Activated naive CD4-positive, alpha-beta T cell treated with Interleukin-2 at 50 U/mL for 16 hours (primary cell): ENCODE data around the gene AGTR2.
"Not testable (repeated sequence)": the region's sequence is repeated elsewhere in the genome, so short reads cannot be mapped to it uniquely, and the experiment has no call there.

Experiments
- DNase-seq: peaks from one replicate; pipeline ENCODE4 v3.0.0-alpha.2; 2020

AGTR2 gene

GRCh38 chrX:116170511-116170910 is at the start of gene AGTR2:
TSS of gene AGTR2 (plus strand) at chrX:116170744. CDS start at chrX:116172281, 1,537 bp downstream.
- DNase-seq: no peak

- DNase-seq: no peak
These were observed 35.3 kb upstream of the AGTR2 start for GRCh38 chrX:116135277-116135676.

GRCh38 chrX:116141270-116141669 is 29.3 kb upstream of the AGTR2 start:
- DNase-seq: not testable (repeated sequence)

GRCh38 chrX:116142976-116143375 is 27.6 kb upstream of the AGTR2 start:
- DNase-seq: no peak

GRCh38 chrX:116172976-116173375 is 2.4 kb downstream of the AGTR2 start:
- no peak for DNase-seq

GRCh38 chrX:116181300-116181699 is 10.8 kb downstream of the AGTR2 start:
- no peak for DNase-seq

- DNase-seq: no peak
These were observed 14.6 kb downstream of the AGTR2 start for GRCh38 chrX:116185163-116185562.

GRCh38 chrX:116194649-116195048 is 24.1 kb downstream of the AGTR2 start:
- no peak for DNase-seq

GRCh38 chrX:116198235-116198634 is 27.7 kb downstream of the AGTR2 start:
- no peak for DNase-seq

GRCh38 chrX:116198810-116199209 is 28.3 kb downstream of the AGTR2 start:
- DNase-seq: no peak

- DNase-seq: no peak
These were observed 34.4 kb downstream of the AGTR2 start for GRCh38 chrX:116204932-116205331.

- no peak for DNase-seq
These were observed 42.7 kb downstream of the AGTR2 start for GRCh38 chrX:116213262-116213661.

GRCh38 chrX:116217080-116217479 is 46.5 kb downstream of the AGTR2 start:
- not testable (repeated sequence) for DNase-seq
